Colonic mucosa (tissue), 4 donors: ENCODE data around the gene EIF2D. TPM values are rescaled to one million over a fixed set of nuclear protein-coding genes. Genes with fewer than 3 reads are reported as not detected.

Experiments used
- DNase-seq: peaks from one replicate; pipeline ENCODE4 v3.0.0-alpha.2; 2020
- H3K27ac ChIP-seq: fragments of 200-600 bp; one replicate; pipeline ENCODE4 v1.8.0; 2021
- H3K27me3 ChIP-seq: fragments of 200-600 bp; one replicate; pipeline ENCODE4 v1.8.0; 2021
- H3K36me3 ChIP-seq: fragments of 200-600 bp; one replicate; pipeline ENCODE4 v1.8.0; 2021
- H3K4me1 ChIP-seq: fragments of 200-600 bp; one replicate; pipeline ENCODE4 v1.8.0; 2021; ENCODE audit warnings: mild to moderate bottlenecking
- H3K4me3 ChIP-seq: fragments of 200-600 bp; one replicate; pipeline ENCODE4 v1.8.0; 2021
- H3K9ac ChIP-seq, 2 donors: one replicate each; pipeline ENCODE4 v1.7.0; 2013; ENCODE audit warnings: control low read depth in 2 of 2, low read depth in 2 of 2, low read length in 2 of 2
- H3K9me3 ChIP-seq: fragments of 200-600 bp; one replicate; pipeline ENCODE4 v1.8.0; 2021
- intact Hi-C: fragments of 100-400 bp; cut with DNase I; formaldehyde crosslinking; loops from one replicate; pipeline ENCODE4 v1.14.1; 2022
- total RNA-seq, 2 donors: library from RNA; stranded (reverse); fragmentation: NEBNext Ultra II Directional in 1 of 2; extraction: Animal tissue kit (Norgen Biotek cat#: 25700) in 1 of 2; gene quantifications; one replicate each; pipeline ENCODE4 v1.2.1, GENCODE V29; 2021
- TF ChIP-seq, protein P1 (sequence below): fragments of 200-600 bp; IDR thresholded peaks from one replicate; pipeline ENCODE4 v1.8.0; 2022; ENCODE audit warnings: antibody characterized with exemption, mild to moderate bottlenecking
- donor health status: healthy.
- donor health status: DM: no; HTN: no; CAD: no.
- donor health status: DM: no; HTN: no; CAD: no.

EIF2D gene
- total RNA-seq, 2 donors from 2014 or later: 39.2 to 45.0 TPM

DNA sequence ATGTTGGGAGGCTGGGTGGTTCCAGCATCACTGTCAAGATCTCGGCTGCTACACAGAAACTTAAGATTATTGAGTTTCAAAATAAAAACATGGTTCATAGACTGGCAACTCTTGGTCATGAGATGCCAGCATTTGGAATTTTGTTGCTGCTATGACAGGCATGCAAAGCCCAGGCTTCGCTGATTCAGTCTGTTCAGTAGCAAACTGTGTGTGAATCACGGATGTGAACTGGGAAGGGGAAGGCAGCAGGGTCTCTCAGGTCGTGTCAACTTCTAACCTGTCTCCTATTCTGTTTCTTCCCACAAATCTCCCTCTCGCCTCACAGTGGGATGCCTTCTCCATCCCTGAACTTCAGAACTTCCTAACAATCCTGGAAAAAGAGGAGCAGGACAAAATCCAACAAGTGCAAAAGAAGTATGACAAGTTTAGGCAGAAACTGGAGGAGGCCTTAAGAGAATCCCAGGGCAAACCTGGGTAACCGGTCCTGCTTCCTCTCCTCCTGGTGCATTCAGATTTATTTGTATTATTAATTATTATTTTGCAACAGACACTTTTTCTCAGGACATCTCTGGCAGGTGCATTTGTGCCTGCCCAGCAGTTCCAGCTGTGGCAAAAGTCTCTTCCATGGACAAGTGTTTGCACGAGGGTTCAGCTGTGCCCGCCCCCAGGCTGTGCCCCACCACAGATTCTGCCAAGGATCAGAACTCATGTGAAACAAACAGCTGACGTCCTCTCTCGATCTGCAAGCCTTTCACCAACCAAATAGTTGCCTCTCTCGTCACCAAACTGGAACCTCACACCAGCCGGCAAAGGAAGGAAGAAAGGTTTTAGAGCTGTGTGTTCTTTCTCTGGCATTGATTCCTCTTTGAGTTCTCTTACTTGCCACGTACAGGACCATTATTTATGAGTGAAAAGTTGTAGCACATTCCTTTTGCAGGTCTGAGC is 25.5 kb downstream of the EIF2D start:
- H3K9me3 ChIP-seq: no peaks in the 10 kb centered on the region
- TF ChIP-seq, protein P1, sequence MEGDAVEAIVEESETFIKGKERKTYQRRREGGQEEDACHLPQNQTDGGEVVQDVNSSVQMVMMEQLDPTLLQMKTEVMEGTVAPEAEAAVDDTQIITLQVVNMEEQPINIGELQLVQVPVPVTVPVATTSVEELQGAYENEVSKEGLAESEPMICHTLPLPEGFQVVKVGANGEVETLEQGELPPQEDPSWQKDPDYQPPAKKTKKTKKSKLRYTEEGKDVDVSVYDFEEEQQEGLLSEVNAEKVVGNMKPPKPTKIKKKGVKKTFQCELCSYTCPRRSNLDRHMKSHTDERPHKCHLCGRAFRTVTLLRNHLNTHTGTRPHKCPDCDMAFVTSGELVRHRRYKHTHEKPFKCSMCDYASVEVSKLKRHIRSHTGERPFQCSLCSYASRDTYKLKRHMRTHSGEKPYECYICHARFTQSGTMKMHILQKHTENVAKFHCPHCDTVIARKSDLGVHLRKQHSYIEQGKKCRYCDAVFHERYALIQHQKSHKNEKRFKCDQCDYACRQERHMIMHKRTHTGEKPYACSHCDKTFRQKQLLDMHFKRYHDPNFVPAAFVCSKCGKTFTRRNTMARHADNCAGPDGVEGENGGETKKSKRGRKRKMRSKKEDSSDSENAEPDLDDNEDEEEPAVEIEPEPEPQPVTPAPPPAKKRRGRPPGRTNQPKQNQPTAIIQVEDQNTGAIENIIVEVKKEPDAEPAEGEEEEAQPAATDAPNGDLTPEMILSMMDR: no peak
- H3K9ac ChIP-seq: no peak overlapping the region
- no peak overlapping the region for H3K27ac ChIP-seq
- intact Hi-C loops: no loop called here
- DNase-seq: no peak
- no peaks in the 10 kb centered on the region for H3K4me1 ChIP-seq
- H3K27me3 ChIP-seq: no peaks in the 10 kb centered on the region
- H3K4me3 ChIP-seq: no peak overlapping the region
- H3K36me3 ChIP-seq: no peaks in the 10 kb centered on the region

DNA sequence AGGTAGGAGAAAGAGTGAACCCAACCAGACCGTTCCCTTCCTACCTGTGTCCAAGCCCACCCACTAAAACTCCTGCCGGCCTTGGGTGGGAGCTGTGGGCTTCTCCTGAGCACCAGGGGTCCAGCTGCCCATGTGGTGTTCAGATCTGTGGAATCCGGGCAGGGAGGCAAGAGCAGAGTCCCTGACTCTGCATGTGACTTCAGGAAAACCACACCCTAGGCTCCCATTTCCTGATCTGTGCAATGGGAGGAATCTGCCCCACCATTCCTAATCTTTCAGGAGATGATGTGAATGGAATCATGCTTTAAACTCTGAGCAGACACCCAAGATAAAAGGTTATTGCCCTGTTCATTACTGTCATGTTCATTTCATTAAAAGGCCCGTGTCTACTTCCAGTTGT is 27.6 kb downstream of the EIF2D start:
- intact Hi-C loops: loop anchor here (2.0 to 5.0 kb wide), 2 partner anchors 94 to 107 kb away; no protein-coding TSS in a partner anchor
- Histone ChIP-seq H3K9ac (no peak overlapping the region), H3K9me3 (no peaks in the 10 kb centered on the region), H3K27me3 (no peaks in the 10 kb centered on the region), H3K27ac (no peak overlapping the region), H3K4me1 (peaks cover 4% of the 10 kb centered on the region), H3K36me3 (no peaks in the 10 kb centered on the region), H3K4me3 (no peak overlapping the region)
- no peak for DNase-seq
- TF ChIP-seq, protein P1: no peak

DNA sequence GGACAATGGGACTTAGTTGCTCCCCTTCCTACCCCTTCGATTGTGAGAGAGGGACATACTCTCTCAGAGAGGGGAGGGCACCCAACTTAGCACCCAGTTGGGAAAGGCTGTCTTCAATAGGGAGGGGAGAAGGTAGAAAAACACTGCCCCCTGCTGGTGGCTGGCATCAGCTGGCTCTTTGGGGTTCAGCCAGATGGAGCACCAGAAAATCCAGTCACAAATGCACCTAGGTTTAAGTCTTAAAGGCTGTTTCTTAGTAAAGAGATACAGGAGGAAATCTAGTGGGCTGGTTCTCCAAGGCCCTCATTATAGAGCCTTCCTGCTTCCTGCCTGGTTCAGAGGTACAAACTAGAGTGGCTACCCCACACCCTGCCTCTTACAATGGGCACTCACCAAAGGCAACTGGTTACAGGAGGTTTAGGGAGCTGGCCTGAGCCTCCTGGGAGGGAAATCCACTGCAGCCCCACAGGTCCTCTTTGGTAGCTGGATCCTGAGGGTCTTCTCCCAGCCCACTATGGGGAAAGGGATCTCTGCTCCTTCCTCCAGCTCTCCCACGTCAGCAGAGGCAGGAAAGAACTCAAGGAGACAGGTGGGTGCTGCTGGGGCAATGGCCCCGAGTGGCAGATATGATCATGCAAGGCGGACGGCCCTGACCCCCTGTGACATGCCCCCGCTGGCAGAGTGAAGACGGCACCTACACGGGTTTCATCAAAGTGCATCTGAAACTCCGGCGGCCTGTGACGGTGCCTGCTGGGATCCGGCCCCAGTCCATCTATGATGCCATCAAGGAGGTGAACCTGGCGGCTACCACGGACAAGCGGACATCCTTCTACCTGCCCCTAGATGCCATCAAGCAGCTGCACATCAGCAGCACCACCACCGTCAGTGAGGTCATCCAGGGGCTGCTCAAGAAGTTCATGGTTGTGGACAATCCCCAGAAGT is 28.3 kb downstream of the EIF2D start:
- H3K9ac ChIP-seq: no peak overlapping the region
- no peaks in the 10 kb centered on the region for H3K9me3 ChIP-seq
- TF ChIP-seq, protein P1: peak; percentile 91
- no peaks in the 10 kb centered on the region for H3K27me3 ChIP-seq
- DNase-seq: peak; percentile 86
- no peak overlapping the region for H3K4me3 ChIP-seq
- no peak overlapping the region for H3K27ac ChIP-seq
- H3K36me3 ChIP-seq: no peaks in the 10 kb centered on the region
- intact Hi-C loops: loop anchor here (1.0 to 5.0 kb wide), 3 partner anchors 40 to 107 kb away; no protein-coding TSS in a partner anchor
- H3K4me1 ChIP-seq: peaks cover 4% of the 10 kb centered on the region

DNA sequence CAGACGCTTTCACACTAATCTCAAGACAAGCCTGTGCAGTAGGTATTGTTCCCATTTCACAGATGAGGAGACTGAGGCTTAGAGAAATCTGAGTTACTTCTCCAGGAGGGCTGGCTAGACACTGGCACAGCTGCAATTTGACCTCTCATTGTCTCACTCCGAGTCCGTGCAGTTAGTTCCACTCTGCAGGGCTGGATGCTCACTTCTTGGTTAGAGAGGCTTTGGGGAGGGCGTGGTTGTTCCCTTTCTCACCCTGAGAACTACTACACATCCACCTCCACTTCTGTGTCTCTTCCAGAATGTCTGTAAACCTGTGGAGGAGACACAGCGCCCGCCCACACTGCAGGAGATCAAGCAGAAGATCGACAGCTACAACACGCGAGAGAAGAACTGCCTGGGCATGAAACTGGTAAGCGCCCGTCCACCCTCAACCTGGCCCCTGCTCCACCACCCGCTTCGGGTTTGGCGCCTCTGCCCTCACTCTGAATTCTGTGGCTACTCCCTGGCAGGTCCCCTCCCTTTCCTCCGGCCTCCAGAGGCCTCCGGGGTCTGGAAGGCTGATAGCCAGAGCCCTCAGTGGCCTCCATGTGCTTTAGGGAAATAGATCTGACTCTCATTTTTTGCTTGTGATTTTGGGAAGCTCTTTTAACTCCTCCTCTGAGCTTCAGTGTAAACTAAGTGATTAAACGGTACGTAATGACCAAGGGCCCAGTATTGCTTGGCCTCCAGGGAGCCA is 29.1 kb downstream of the EIF2D start:
- H3K27me3 ChIP-seq: no peaks in the 10 kb centered on the region
- peaks cover 4% of the 10 kb centered on the region for H3K4me1 ChIP-seq
- H3K36me3 ChIP-seq: no peaks in the 10 kb centered on the region
- DNase-seq: no peak
- TF ChIP-seq, protein P1: no peak
- intact Hi-C loops: loop anchor here (1.0 to 5.0 kb wide), 2 partner anchors 39 to 106 kb away; no protein-coding TSS in a partner anchor
- no peak overlapping the region for H3K4me3 ChIP-seq
- H3K27ac ChIP-seq: no peak overlapping the region
- H3K9ac ChIP-seq: no peak overlapping the region
- no peaks in the 10 kb centered on the region for H3K9me3 ChIP-seq
